ENCODE data around the gene TNK1. TPM values are rescaled to one million over a fixed set of nuclear protein-coding genes. Genes with fewer than 3 reads are reported as not detected.

The TNK1 gene
- total RNA-seq, 1 experiment from 2014 or later = 6.1 TPM

DNA sequence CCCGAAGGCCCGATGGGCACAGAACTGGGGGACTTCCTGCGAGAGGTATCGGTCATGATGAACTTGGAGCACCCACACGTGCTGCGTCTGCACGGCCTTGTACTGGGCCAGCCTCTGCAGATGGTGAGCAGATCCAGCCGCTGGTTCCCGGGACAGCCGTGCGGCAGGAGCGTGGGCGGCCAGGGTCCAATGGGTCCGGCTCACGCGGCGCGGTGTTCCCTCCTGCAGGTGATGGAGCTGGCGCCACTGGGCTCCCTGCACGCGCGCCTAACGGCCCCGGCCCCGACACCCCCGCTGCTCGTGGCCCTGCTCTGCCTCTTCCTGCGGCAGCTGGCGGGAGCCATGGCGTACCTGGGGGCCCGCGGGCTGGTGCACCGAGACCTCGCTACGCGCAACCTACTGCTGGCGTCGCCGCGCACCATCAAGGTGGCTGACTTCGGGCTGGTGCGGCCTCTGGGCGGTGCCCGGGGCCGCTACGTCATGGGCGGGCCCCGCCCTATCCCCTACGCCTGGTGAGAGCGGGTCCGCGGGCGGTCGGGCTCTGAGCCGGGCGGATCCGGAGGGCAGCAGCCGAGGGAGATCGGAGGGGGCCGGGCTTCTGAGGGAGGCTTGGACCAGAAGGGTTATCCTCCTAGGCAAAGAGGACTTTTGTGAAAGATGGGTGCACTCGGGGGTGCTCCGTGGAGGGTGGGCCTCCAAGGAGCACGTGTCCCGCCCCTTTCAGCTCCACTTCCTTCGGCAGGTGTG lies 3.0 kb downstream of the TNK1 start:
- BruUV-seq (replicated peaks) = no TSS peak
- H3K36me3 ChIP-seq (ENCODE audit: control insufficient read depth, insufficient read depth, low read length) = no peaks in the 10 kb centered on the region
- TF ChIP-seq, protein P1, sequence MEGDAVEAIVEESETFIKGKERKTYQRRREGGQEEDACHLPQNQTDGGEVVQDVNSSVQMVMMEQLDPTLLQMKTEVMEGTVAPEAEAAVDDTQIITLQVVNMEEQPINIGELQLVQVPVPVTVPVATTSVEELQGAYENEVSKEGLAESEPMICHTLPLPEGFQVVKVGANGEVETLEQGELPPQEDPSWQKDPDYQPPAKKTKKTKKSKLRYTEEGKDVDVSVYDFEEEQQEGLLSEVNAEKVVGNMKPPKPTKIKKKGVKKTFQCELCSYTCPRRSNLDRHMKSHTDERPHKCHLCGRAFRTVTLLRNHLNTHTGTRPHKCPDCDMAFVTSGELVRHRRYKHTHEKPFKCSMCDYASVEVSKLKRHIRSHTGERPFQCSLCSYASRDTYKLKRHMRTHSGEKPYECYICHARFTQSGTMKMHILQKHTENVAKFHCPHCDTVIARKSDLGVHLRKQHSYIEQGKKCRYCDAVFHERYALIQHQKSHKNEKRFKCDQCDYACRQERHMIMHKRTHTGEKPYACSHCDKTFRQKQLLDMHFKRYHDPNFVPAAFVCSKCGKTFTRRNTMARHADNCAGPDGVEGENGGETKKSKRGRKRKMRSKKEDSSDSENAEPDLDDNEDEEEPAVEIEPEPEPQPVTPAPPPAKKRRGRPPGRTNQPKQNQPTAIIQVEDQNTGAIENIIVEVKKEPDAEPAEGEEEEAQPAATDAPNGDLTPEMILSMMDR (IDR thresholded peaks at IDR 0.05; ENCODE audit: insufficient read depth in 1 of 2, low read depth in 1 of 2, low read length in 1 of 2, severe bottlenecking in 1 of 2, unreplicated experiment in 1 of 2) = no peak
- CTCF ChIA-PET = no interaction called here
- H3K4me1 Mint-ChIP-seq (ENCODE audit: low read depth, unreplicated experiment) = peaks cover 7% of the 10 kb centered on the region
- no peaks in the 10 kb centered on the region for H3K27me3 ChIP-seq (replicated peaks; ENCODE audit: control insufficient read depth, insufficient read depth, low read length)
- POLR2A ChIA-PET = no interaction called here
- H3K4me1 ChIP-seq = no peaks in the 10 kb centered on the region
- H3K9me3 Mint-ChIP-seq (ENCODE audit: unreplicated experiment) = no peaks in the 10 kb centered on the region
- no peak for DNase-seq
- H3K27ac Mint-ChIP-seq (ENCODE audit: unreplicated experiment) = no peak overlapping the region
- H3K4me3 Mint-ChIP-seq (ENCODE audit: unreplicated experiment) = no peak overlapping the region
- no peaks in the 10 kb centered on the region for H3K9me3 ChIP-seq
- H3K27me3 Mint-ChIP-seq (ENCODE audit: insufficient read depth, unreplicated experiment) = no peaks in the 10 kb centered on the region
- peaks cover 5% of the 10 kb centered on the region for H3K36me3 Mint-ChIP-seq (ENCODE audit: insufficient read depth, unreplicated experiment)
- intact Hi-C loops (cut with micrococcal nuclease; ENCODE audit: unreplicated experiment) = no loop called here
- no peak overlapping the region for H3K4me3 ChIP-seq (ENCODE audit: low read depth, low read length)

DNA sequence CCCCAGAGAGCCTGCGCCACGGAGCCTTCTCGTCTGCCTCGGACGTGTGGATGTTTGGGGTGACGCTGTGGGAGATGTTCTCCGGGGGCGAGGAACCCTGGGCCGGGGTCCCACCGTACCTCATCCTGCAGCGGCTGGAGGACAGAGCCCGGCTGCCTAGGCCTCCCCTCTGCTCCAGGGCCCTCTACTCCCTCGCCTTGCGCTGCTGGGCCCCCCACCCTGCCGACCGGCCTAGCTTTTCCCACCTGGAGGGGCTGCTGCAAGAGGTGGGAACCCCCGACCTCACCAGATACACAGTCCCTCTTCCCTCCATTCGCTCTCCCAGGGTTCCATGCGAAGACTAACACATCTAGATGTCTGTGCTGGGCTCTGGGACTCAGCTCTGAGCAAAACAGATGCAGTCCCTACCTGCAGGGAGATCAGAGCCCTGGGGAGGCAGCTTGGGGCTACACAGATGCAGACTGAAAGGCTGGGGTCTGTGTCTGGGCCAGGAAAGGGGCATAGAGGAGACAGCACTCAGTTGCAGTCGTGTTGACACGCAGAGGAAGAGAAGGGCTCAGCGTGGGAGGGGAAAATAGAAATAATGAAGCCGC lies 3.7 kb downstream of the TNK1 start:
- H3K27ac Mint-ChIP-seq (ENCODE audit: unreplicated experiment) = no peak overlapping the region

DNA sequence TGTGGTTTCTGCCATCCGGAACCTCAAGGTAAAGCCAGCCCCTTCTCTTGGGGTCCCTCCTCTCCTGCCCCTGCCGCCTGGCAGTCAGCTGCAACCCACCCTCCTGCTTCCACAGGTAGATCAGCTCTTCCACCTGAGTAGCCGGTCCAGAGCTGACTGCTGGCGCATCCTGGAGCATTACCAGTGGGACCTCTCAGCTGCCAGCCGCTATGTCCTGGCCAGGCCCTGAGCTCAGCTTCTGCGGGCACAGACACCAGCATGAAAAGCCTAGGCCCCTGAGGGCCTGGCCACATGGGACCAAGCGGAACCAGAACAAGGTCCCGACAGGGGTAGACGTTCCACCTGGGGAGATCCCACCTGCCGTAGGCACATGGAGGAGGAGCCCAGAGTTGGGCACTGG lies 8.0 kb downstream of the TNK1 start:
- Mint-ChIP-seq H3K36me3 (ENCODE audit: insufficient read depth, unreplicated experiment) (no peaks in the 10 kb centered on the region), H3K9me3 (ENCODE audit: unreplicated experiment) (no peaks in the 10 kb centered on the region), H3K4me1 (ENCODE audit: low read depth, unreplicated experiment) (no peaks in the 10 kb centered on the region), H3K27me3 (ENCODE audit: insufficient read depth, unreplicated experiment) (no peaks in the 10 kb centered on the region), H3K4me3 (ENCODE audit: unreplicated experiment) (no peak overlapping the region), H3K27ac (ENCODE audit: unreplicated experiment) (no peak overlapping the region)
- Histone ChIP-seq H3K4me1 (no peaks in the 10 kb centered on the region), H3K27me3 (replicated peaks; ENCODE audit: control insufficient read depth, insufficient read depth, low read length) (no peaks in the 10 kb centered on the region), H3K4me3 (ENCODE audit: low read depth, low read length) (no peak overlapping the region), H3K36me3 (ENCODE audit: control insufficient read depth, insufficient read depth, low read length) (no peaks in the 10 kb centered on the region), H3K9me3 (no peaks in the 10 kb centered on the region)
- no TSS peak for BruUV-seq (replicated peaks)
- ChIA-PET CTCF (no interaction called here), POLR2A (no interaction called here)
- no peak for DNase-seq
- TF ChIP-seq, protein P1 (IDR thresholded peaks at IDR 0.05; ENCODE audit: insufficient read depth in 1 of 2, low read depth in 1 of 2, low read length in 1 of 2, severe bottlenecking in 1 of 2, unreplicated experiment in 1 of 2) = no peak
- intact Hi-C loops (cut with micrococcal nuclease; ENCODE audit: unreplicated experiment) = no loop called here

More for the DNA sequence above, 3.7 kb downstream of the TNK1 start:
- CTCF ChIA-PET = no interaction called here
- TF ChIP-seq, protein P1 (IDR thresholded peaks at IDR 0.05; ENCODE audit: insufficient read depth in 1 of 2, low read depth in 1 of 2, low read length in 1 of 2, severe bottlenecking in 1 of 2, unreplicated experiment in 1 of 2) = no peak
- no peak for DNase-seq
- Histone ChIP-seq H3K4me1 (no peaks in the 10 kb centered on the region), H3K27me3 (replicated peaks; ENCODE audit: control insufficient read depth, insufficient read depth, low read length) (no peaks in the 10 kb centered on the region), H3K36me3 (ENCODE audit: control insufficient read depth, insufficient read depth, low read length) (no peaks in the 10 kb centered on the region), H3K4me3 (ENCODE audit: low read depth, low read length) (no peak overlapping the region), H3K9me3 (no peaks in the 10 kb centered on the region)
- peaks cover 7% of the 10 kb centered on the region for H3K4me1 Mint-ChIP-seq (ENCODE audit: low read depth, unreplicated experiment)
- H3K27me3 Mint-ChIP-seq (ENCODE audit: insufficient read depth, unreplicated experiment) = no peaks in the 10 kb centered on the region
- intact Hi-C loops (cut with micrococcal nuclease; ENCODE audit: unreplicated experiment) = no loop called here
- no peak overlapping the region for H3K4me3 Mint-ChIP-seq (ENCODE audit: unreplicated experiment)
- no peaks in the 10 kb centered on the region for H3K9me3 Mint-ChIP-seq (ENCODE audit: unreplicated experiment)
- no TSS peak for BruUV-seq (replicated peaks)
- peaks cover 5% of the 10 kb centered on the region for H3K36me3 Mint-ChIP-seq (ENCODE audit: insufficient read depth, unreplicated experiment)
- POLR2A ChIA-PET = no interaction called here

All from Caco-2 (cell line).